RKO (cell line): ENCODE data around the gene TMCO5A.
"Not testable (repeated sequence)": the region's sequence is repeated elsewhere in the genome, so short reads cannot be mapped to it uniquely, and the experiment has no call there.

Experiments used
- DNase-seq: peaks from one replicate; pipeline ENCODE4 v3.0.0-alpha.2; 2016; ENCODE audit warnings: low spot score

Gene TMCO5A

DNA sequence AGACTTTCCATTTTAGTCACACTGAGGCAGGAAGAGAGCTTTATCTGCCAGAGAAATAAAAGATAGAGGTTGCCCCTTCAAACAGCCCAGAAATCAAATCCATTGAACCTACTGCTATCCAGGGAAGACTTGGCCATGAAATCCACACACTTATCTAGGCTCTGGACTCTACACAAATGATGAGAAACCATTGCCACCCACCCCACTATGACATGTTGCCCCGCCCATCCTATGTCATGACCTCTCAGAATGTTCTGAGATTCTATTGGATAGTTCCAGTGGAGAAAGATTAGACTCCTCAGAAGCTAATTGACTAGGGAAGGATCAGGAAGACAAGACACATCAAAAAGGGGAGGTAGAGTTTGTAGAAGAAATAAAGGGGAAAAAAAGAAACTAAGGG is at the start of gene TMCO5A:
TMCO5A (plus strand) TSS at position 301 of the 400 bp plus-strand sequence. CDS start 1,684 bp downstream, outside the sequence.
- no peak for DNase-seq

DNA sequence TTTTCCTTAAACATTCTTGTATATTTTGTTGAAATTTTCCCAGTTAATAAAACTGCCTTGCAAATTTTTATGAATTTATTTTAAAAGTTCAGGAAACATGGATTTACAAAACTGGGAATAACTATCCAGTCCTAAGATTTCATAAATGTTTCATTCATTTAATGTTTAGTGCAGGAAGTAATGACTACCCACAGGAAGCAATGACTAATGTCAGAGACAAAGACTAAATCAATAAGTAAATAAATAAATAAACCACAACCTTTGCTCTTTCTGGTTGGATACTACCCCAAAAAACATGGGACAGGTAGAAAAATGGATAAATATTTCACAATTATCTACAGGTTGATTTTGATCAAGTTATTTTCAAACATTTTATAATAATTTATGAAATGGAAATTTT is 48.8 kb upstream of the TMCO5A start:
- no peak for DNase-seq

DNA sequence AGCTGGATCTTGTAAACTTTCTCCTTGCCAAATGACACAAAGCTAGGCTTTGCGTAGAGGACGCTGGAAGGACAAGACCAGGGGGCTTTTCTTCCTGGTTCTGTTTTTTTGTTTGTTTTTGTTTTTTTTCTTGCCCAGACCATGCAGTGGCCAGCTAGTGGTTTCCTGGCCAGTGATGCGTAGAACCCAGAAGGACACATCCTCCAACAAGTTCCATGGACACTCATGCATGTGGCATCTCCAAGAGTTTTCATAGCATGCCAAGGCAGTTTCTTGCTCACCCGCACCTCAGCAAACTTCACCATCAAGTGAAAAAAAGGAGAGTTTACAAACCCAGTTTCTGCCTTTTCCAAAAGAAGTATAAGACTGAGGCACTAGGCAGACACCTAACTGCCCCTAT is 46.1 kb upstream of the TMCO5A start:
- DNase-seq: no peak

- peak; percentile 71 for DNase-seq
Observed at GRCh38 chr15:37891766-37892368, 42.6 kb upstream of the TMCO5A start.

DNA sequence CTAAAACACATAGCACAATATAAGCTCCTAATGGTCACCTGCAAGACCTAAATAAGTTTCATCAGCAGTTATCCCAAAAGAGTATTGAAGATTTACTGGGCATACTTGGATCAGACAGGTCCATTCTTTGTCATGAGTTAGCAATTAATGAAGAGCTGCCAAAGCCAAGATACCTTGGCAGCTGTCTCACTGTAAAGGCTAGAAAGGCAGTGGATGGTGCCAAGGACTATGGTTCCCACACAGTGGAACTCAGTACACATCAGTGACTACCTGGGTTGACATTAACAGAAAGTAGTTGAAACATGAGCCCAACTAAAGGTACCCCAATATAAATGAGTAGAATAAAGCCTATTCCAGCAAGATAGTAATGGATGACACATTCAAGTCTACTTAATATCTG is 41.1 kb upstream of the TMCO5A start:
- DNase-seq: no peak

- DNase-seq: no peak
Observed at GRCh38 chr15:37898362-37898761, 36.1 kb upstream of the TMCO5A start.

DNA sequence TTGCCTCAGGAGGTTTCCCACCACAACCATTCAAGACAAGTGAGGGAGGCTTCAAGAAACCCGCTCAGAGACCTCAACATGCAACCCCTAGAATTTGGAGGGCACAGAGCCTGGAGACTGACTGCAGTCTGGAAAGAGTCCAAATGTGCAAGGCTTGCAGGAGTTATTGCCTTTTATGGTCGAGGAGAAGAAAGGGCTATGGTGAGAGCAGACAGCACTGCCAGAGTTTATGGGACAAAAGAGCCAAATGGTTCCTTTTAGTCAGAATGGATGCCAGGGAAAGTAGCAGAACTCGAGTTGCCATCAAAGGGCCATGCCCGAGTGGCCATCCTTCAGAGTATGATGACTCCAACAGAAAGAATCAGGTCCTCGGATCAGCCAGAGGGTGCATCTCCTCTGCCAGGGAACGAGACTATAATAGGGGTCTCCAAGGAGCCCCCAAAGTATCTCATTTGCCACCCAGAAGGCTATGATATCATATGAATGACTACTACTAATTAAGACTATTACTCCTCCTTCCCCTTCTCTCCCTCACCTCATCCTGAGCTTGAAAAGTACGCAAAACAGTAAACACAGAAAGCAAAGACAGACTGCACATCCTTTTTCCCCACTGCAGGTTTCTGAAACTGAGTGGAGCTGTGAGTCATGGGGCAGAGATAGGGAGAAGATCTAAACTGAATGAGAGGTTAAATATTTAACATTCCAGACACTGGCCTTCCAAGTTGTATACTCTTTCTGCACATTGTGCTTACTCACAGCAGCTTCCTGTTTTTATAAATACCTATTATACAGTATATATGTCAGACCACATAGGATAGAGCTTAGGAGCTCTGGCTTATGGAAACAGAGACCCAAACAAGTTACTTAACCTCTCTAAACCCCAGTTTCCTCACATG is 33.9 kb upstream of the TMCO5A start:
- no peak for DNase-seq

GRCh38 chr15:37902126-37902525 is 32.3 kb upstream of the TMCO5A start:
- no peak for DNase-seq

GRCh38 chr15:37903919-37904625 is 30.4 kb upstream of the TMCO5A start:
- DNase-seq: no peak

DNA sequence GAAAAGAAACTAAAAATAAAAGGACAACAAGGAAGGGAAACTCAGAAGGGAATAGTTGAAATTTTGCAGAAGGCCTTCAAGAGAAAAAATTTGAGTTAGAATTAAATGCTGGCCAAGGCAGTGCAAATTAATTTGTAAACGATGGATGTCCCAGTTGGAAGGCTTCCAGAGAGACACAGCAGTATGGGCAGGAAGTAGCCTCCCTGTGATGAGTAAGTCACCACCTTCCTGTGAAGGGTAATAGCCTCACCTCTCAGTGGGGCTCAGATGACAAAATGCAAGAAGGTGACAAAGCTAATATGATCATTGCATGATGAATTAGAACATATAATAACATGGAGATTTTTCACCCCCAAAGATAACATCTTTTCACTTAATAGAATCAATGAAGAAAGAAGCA is 27.3 kb upstream of the TMCO5A start:
- DNase-seq: peak; percentile 3

- no peak for DNase-seq
Observed at GRCh38 chr15:37921527-37922385, 12.7 kb upstream of the TMCO5A start.

- DNase-seq: no peak
Observed at GRCh38 chr15:37926136-37926535, 8.3 kb upstream of the TMCO5A start.

GRCh38 chr15:37929238-37929637 is 5.2 kb upstream of the TMCO5A start:
- DNase-seq: no peak

- DNase-seq: no peak
Observed at GRCh38 chr15:37931321-37931720, 3.1 kb upstream of the TMCO5A start.

- DNase-seq: no peak
Observed at GRCh38 chr15:37931868-37932267, 2.6 kb upstream of the TMCO5A start.

DNA sequence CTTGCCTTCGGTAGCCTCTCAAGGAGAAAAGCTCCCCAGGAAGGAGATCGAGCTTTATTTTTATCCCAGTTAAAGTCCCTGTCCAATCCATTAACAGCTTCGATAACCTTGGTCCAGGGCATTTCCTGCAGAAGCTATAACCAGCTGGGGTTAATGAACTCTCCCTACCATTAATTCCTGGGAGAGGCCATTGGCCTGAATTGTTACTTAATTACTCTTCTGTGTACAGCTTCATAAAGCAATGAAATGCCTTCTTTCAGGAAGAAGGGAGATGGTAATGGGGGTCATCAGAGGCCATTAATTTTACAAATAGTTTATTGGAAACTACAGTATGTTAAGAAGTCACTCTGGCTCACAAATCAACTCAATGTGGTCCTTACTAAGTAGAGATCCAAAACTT is 1.9 kb upstream of the TMCO5A start:
- DNase-seq: no peak

DNA sequence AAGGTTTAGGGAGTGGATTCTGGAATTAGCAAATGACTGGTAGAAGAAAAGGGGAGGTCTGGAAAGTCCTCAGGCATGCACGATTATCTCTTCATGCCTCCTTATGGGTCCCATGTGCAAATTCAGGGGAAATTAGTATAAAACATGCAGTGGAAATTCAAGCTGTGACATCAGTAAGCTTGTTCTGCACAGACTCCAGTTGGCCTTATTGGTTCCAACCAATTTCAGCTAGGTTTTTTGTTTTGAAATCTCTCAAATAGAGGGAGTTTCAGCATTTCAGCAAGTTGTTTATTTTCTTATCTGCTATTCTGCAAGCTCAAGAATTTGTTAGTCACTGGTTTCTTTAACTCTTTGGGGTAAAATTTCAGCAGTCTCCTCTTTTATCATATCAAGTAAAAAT is 774 bp upstream of the TMCO5A start:
- DNase-seq: no peak

DNA sequence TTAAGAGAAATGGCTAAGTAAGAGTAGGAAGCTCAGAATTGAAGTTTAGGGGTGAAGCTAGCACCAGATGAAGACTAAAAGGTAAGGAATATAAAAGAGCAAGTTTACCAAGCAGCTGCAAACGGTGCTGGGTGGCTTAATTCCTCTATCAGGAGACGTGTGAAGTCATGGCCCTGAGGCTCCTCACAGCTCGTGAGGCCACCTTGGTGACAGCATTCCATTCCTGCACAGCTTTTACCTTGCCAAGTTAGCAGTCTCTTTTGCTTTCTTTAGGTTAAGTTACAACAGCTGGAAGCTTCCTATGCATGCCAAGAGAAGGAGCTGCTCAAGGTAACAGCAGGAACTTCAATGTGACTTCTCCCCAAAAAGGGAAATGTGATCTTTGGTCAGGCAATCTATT is 6.4 kb downstream of the TMCO5A start:
- DNase-seq: no peak

DNA sequence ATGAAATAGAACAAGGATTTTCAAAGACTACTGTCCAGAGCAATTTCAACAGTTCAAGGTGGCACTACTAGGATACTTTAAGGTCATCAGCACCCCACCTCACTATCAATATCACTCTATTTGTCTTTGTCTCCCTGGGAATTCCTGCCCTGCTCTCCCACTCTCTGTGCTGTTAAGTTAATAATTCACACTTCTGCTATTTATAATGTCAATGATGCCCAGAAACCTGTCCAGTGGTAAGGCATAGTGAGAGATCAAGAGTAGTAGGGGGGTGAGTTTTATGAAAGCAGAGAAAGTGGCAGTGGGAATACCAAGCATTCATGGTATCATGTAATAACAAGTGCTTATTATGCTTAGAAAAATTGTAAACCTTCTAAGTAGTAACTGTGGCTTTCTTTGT is 7.3 kb downstream of the TMCO5A start:
- no peak for DNase-seq

DNA sequence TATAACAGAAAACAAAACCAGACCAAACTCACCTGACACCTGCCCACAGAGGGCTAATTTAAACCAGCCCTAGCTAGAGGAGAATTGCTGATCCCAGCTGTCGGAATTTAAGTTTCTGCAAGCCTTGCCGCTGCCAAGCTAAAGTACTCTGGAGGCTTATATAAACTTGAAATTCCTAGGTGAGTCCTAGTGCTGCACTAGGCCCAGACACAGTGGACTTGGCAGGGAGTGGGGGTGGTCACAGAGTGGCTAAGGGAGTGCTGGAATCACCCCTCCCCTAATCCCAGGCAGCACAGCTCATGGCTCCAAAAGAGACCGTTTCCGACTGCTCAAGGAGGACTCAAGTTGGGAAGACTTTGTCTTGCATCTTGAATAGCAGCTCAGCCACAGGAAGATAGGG is 17.6 kb downstream of the TMCO5A start:
- DNase-seq: no peak

- DNase-seq: not testable (repeated sequence)
Observed at GRCh38 chr15:37960742-37961141, 26.3 kb downstream of the TMCO5A start.

DNA sequence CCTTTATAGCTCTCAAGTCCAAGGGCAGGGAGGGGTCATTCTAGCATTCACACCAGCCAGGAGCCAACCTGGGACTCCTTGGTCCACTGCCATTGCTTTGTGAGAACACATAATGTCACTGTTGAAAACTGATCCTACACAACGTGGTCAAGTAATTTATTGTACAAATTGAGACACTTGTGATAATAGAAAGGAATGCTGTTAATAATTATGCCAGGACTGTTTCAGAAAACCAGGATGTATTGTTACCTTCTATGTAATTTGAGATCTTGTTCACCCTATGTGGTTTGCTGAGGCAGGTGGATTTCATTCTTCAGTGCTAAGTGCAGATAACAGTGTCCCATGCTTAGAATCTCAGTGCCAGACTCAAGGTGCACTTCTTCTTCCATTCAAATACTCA is 33.3 kb downstream of the TMCO5A start:
- DNase-seq: no peak
